CD14-positive monocyte (primary cell): Measurements from ENCODE around the gene KRT32. TPM values are rescaled to one million over a fixed set of nuclear protein-coding genes. Genes with fewer than 3 reads are reported as not detected.

ENCODE experiments used
- DNase-seq, 3 donors: peaks; one replicate each; pipeline ENCODE4 v3.0.0-alpha.2; 2011 to 2022
- H2AFZ ChIP-seq: 2 replicates; pipeline ENCODE4 v1.6.0; 2012; ENCODE audit warnings: mild to moderate bottlenecking, low read depth, low read length, inconsistent platforms; ENCODE audit not compliant: insufficient read depth, poor library complexity, severe bottlenecking
- H3K27ac ChIP-seq, 2 donors: 1 replicate in 1 of 2; 2 replicates in 1 of 2; pipeline ENCODE4 v1.5.1; 2012 to 2013; ENCODE audit warnings: low read length in 2 of 2, control low read depth in 1 of 2, inconsistent platforms in 1 of 2, low read depth in 1 of 2, mild to moderate bottlenecking in 1 of 2
- H3K27me3 ChIP-seq, 2 donors: one replicate each; pipeline versions ENCODE4 v1.6.0 to v1.6.1; 2011 to 2013; ENCODE audit warnings: low read length in 2 of 2; ENCODE audit not compliant: control insufficient read depth in 2 of 2, insufficient read depth in 2 of 2
- H3K36me3 ChIP-seq, 2 donors: replicated peaks in 1 of 2; 1 replicate in 1 of 2; 2 replicates in 1 of 2; pipeline versions ENCODE4 v1.5.1 to v1.6.1; 2012 to 2013; ENCODE audit warnings: low read length in 2 of 2, control low read depth in 1 of 2, inconsistent platforms in 1 of 2, mild to moderate bottlenecking in 1 of 2; ENCODE audit not compliant: insufficient read depth in 2 of 2, control insufficient read depth in 1 of 2
- H3K4me1 ChIP-seq, 2 donors: 1 replicate in 1 of 2; 2 replicates in 1 of 2; pipeline versions ENCODE4 v1.5.1 to v1.6.1; 2012 to 2013; ENCODE audit warnings: low read length in 2 of 2, control low read depth in 1 of 2, inconsistent platforms in 1 of 2, mild to moderate bottlenecking in 1 of 2, moderate library complexity in 1 of 2; ENCODE audit not compliant: insufficient read depth in 2 of 2, control insufficient read depth in 1 of 2
- H3K4me2 ChIP-seq: replicated peaks from 2 replicates; pipeline ENCODE3; 2012; ENCODE audit warnings: low read length, moderate library complexity, mild to moderate bottlenecking; ENCODE audit not compliant: poor library complexity, severe bottlenecking; ENCODE audit errors: extremely low read depth
- H3K4me3 ChIP-seq, 3 experiments: fragments of 200-600 bp in 1 of 3; sonication (generic) in 1 of 3; replicated peaks in 1 of 3; 1 replicate in 2 of 3; 2 replicates in 1 of 3; pipeline ENCODE4 v1.5.1; 2011 to 2013; ENCODE audit warnings: low read length in 3 of 3, mild to moderate bottlenecking in 3 of 3, control low read depth in 2 of 3, low read depth in 2 of 3, inconsistent platforms in 1 of 3, moderate library complexity in 1 of 3
- H3K79me2 ChIP-seq: 2 replicates; pipeline ENCODE4 v1.6.0; 2012; ENCODE audit warnings: mild to moderate bottlenecking, control low read depth, inconsistent platforms, low read length, moderate library complexity; ENCODE audit not compliant: insufficient read depth
- H3K9ac ChIP-seq: 2 replicates; pipeline ENCODE4 v1.6.0; 2017; ENCODE audit warnings: low read length, mild to moderate bottlenecking; ENCODE audit not compliant: insufficient read depth, poor library complexity, severe bottlenecking
- H3K9me3 ChIP-seq, 2 donors: replicated peaks in 1 of 2; 1 replicate in 1 of 2; 2 replicates in 1 of 2; pipeline versions ENCODE4 v1.5.1 to v1.6.1; 2012 to 2013; ENCODE audit warnings: low read length in 2 of 2, control low read depth in 1 of 2; ENCODE audit not compliant: control insufficient read depth in 1 of 2, insufficient read depth in 1 of 2
- H4K20me1 ChIP-seq: 2 replicates; pipeline ENCODE4 v1.6.0; 2012; ENCODE audit warnings: mild to moderate bottlenecking, low read length, control low read depth, moderate library complexity; ENCODE audit not compliant: insufficient read depth
- H3K27ac Mint-ChIP-seq, 7 donors: one replicate each; pipeline ENCODE4 v1.8.0; 2020; ENCODE audit warnings: mild to moderate bottlenecking in 7 of 7, mixed read lengths in 7 of 7, moderate library complexity in 6 of 7, inconsistent platforms in 2 of 7
- H3K27me3 Mint-ChIP-seq, 3 donors: one replicate each; pipeline ENCODE4 v1.8.0; 2021 to 2022; ENCODE audit warnings: low read depth in 3 of 3, mild to moderate bottlenecking in 3 of 3, mixed read lengths in 3 of 3, moderate library complexity in 3 of 3, inconsistent platforms in 1 of 3
- H3K36me3 Mint-ChIP-seq, 2 donors: one replicate each; pipeline ENCODE4 v1.8.0; 2020; ENCODE audit warnings: mixed read lengths in 2 of 2, inconsistent platforms in 1 of 2, mild to moderate bottlenecking in 1 of 2
- H3K4me1 Mint-ChIP-seq: one replicate; pipeline ENCODE4 v1.8.0; 2020; ENCODE audit warnings: mild to moderate bottlenecking, mixed read lengths
- H3K4me3 Mint-ChIP-seq, 2 donors: one replicate each; pipeline ENCODE4 v1.8.0; 2020; ENCODE audit warnings: mild to moderate bottlenecking in 2 of 2, mixed read lengths in 2 of 2, moderate library complexity in 1 of 2
- H3K9me3 Mint-ChIP-seq, 7 donors: one replicate each; pipeline ENCODE4 v1.8.0; 2020 to 2022; ENCODE audit warnings: mixed read lengths in 7 of 7, mild to moderate bottlenecking in 6 of 7, moderate library complexity in 6 of 7, inconsistent platforms in 2 of 7
- CTCF ChIP-seq: fragments of 200-600 bp; IDR thresholded peaks from one replicate; pipeline ENCODE4 v1.8.0; 2022; ENCODE audit warnings: antibody characterized with exemption, mild to moderate bottlenecking
- WGBS: methylation state at CpG from one replicate; pipeline ENCODE4 v1.1.5; 2013; ENCODE audit warnings: missing lambda C conversion rate; ENCODE audit not compliant: insufficient coverage; 5-methylcytosine and 5-hydroxymethylcytosine counted together
- intact Hi-C, 2 donors: fragments of 100-400 bp; cut with micrococcal nuclease; formaldehyde crosslinking; loops; one replicate each; pipeline versions ENCODE4 v1.15.0 to v1.15.1; 2023
- polyA plus RNA-seq, 3 donors: library from polyadenylated mRNA; depleted of rRNA in 1 of 3; unstranded in 2 of 3; stranded (reverse) in 1 of 3; fragments of 300-500 nt in 2 of 3; fragments of >200 nt in 1 of 3; fragmentation: Illumina TruSeq in 2 of 3; gene quantifications; 1 replicate in 2 of 3; 2 replicates in 1 of 3; pipeline ENCODE4 v1.2.3, GENCODE V29; 2012 to 2021

Gene KRT32
- polyA plus RNA-seq, 3 donors, result not detected

DNA sequence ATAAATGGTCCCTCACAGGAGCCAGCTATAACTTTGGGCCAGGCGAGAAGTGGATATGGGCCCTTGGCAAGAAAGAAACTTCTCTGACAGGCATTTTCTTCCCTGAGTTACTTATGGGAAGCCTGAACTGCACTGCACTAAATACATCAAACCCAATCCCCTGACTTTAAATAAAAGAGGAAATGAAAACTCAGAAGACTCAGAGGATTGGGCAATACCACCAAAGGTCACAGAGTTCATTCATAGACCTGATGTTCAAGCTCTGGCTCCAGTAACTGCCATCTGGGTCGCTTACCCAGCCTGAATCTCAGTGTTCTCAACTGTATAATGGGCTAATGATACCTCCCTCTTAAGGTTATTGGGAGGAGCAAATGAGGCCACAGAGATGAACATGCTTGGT lies 12.9 kb upstream of the KRT32 start:
- intact Hi-C loops, result no loop called here

DNA sequence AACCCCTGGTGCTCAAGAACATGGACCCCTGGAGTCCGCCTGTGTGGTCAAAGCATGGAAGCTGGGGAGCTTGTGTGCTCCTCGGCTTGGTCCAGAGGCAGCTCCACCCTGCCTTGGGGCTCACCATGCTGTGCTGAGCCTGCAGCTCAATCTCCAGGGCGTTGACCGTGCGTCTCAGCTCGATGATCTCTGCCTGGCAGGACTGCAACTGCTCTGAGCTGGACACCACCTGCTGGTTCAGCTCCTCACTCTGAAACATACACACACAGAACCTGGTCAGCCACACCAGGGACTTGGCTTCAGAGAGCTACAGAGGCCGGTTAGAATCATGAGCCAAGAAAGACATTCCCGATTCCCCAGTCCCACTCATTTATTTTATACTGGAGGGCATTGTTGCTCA lies 11.1 kb upstream of the KRT32 start:
- Histone ChIP-seq H3K27ac (no peak overlapping the region), H3K36me3 (no peaks in the 10 kb centered on the region), H2AFZ (no peak overlapping the region), H3K27me3 (no peaks in the 10 kb centered on the region), H4K20me1 (no peaks in the 10 kb centered on the region), H3K79me2 (no peaks in the 10 kb centered on the region), H3K4me2 (no peak overlapping the region), H3K4me1 (peaks cover 9 to 10% of the 10 kb centered on the region in 2 donors), H3K9ac (no peak overlapping the region), H3K4me3 (no peak overlapping the region), H3K9me3 (no peaks in the 10 kb centered on the region)
- peaks cover 0 to 2% (median 0%) of the 10 kb centered on the region in 7 donors for H3K9me3 Mint-ChIP-seq
- H3K27ac Mint-ChIP-seq, result peak overlapping the region in 1 of 7 donors; percentile 59
- WGBS, result 100% methylated on average over 6 of the region's 8 CpGs
- peaks cover 10% of the 10 kb centered on the region for H3K4me1 Mint-ChIP-seq
- H3K36me3 Mint-ChIP-seq, result no peaks in the 10 kb centered on the region
- no peak for DNase-seq
- intact Hi-C loops, result no loop called here
- no peak overlapping the region for H3K4me3 Mint-ChIP-seq
- H3K27me3 Mint-ChIP-seq, result peaks cover 4 to 10% (median 4%) of the 10 kb centered on the region in 3 donors
- no peak for TF ChIP-seq CTCF

More for the DNA sequence above, 12.9 kb upstream of the KRT32 start:
- Histone ChIP-seq H3K4me2 (no peak overlapping the region), H3K27me3 (no peaks in the 10 kb centered on the region), H3K79me2 (no peaks in the 10 kb centered on the region), H3K36me3 (no peaks in the 10 kb centered on the region), H3K9ac (no peak overlapping the region), H4K20me1 (no peaks in the 10 kb centered on the region), H2AFZ (no peak overlapping the region), H3K9me3 (no peaks in the 10 kb centered on the region), H3K4me3 (no peak overlapping the region), H3K27ac (no peak overlapping the region), H3K4me1 (peaks cover 9 to 10% of the 10 kb centered on the region in 2 donors)
- Mint-ChIP-seq H3K36me3 (no peaks in the 10 kb centered on the region), H3K27me3 (peaks cover 5 to 8% (median 6%) of the 10 kb centered on the region in 3 donors), H3K4me1 (peaks cover 10% of the 10 kb centered on the region), H3K9me3 (no peaks in the 10 kb centered on the region), H3K4me3 (no peak overlapping the region), H3K27ac (peak overlapping the region in 3 of 7 donors; percentile 23 to 89 (median 32))
- no CpG with 5 or more reads among the region's 2 CpGs for WGBS
- no peak for TF ChIP-seq CTCF
- DNase-seq, result no peak
